Ovary (tissue), 3 donors: Measurements from ENCODE around the gene KCNB1.

Experiments
- CTCF ChIP-seq, 3 donors: fragments of 450-650 bp in 2 of 3; fragments of 200-600 bp in 1 of 3; IDR thresholded peaks; one replicate each; pipeline versions ENCODE4 v1.5.1 to v1.8.0; 2016 to 2022; ENCODE audit warnings: antibody characterized with exemption in 3 of 3, mild to moderate bottlenecking in 1 of 3
- EP300 ChIP-seq: sonication (generic); formaldehyde crosslinking; IDR thresholded peaks from one replicate; pipeline ENCODE4 v1.6.1; 2017; ENCODE audit warnings: antibody characterized with exemption
- POLR2A ChIP-seq: fragments of 450-650 bp; IDR thresholded peaks from one replicate; pipeline ENCODE4 v1.6.1; 2017; ENCODE audit warnings: antibody characterized with exemption, mild to moderate bottlenecking, moderate library complexity
- donor health status: DM: no; HTN: no; CAD: no.

GRCh38 chr20:49471397-49471796 is 11.1 kb downstream of the KCNB1 start:
- TF ChIP-seq CTCF (IDR thresholded peaks at IDR 0.05) (no peak), POLR2A (no peak), EP300 (no peak)
